Measurements from ENCODE around the gene MAP3K2. TPM values are rescaled to one million over a fixed set of nuclear protein-coding genes. Genes with fewer than 3 reads are reported as not detected.

Gene MAP3K2
- total RNA-seq, 4 donors from 2014 or later: 34.2 to 69.5 (median 61.1) TPM

DNA sequence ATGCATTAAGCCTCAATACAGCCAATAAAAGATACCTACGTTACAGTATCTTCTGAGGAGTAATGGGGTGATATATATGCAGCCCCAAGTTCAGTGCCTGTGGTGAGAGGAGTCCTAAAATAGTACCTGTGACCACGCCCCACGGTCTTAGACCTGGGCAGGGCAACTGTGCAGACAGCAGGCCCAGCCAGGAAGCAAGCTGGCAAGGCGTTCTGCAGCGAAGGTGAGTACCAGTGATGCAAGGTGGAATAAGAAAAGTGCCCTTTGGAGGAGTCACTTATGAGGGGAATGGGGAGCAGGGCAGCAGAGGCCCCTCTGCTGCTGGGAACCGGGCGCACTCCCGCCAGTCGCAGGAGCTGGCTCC, 12.7 kb upstream of the MAP3K2 start:
- TF ChIP-seq, protein P1, sequence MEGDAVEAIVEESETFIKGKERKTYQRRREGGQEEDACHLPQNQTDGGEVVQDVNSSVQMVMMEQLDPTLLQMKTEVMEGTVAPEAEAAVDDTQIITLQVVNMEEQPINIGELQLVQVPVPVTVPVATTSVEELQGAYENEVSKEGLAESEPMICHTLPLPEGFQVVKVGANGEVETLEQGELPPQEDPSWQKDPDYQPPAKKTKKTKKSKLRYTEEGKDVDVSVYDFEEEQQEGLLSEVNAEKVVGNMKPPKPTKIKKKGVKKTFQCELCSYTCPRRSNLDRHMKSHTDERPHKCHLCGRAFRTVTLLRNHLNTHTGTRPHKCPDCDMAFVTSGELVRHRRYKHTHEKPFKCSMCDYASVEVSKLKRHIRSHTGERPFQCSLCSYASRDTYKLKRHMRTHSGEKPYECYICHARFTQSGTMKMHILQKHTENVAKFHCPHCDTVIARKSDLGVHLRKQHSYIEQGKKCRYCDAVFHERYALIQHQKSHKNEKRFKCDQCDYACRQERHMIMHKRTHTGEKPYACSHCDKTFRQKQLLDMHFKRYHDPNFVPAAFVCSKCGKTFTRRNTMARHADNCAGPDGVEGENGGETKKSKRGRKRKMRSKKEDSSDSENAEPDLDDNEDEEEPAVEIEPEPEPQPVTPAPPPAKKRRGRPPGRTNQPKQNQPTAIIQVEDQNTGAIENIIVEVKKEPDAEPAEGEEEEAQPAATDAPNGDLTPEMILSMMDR (IDR thresholded peaks at IDR 0.05): no peak
- TF ChIP-seq POLR2A (IDR thresholded peaks at IDR 0.05) (no peak), EP300 (IDR thresholded peaks at IDR 0.05) (no peak)
- Histone ChIP-seq H3K9me3 (no peaks in the 10 kb centered on the region), H3K36me3 (no peaks in the 10 kb centered on the region), H3K27ac (peak overlapping the region in 1 of 4 donors; percentile 37), H3K4me3 (no peak overlapping the region), H3K27me3 (no peaks in the 10 kb centered on the region), H3K4me1 (peaks cover 0 to 23% (median 8%) of the 10 kb centered on the region in 4 donors)
- DNase-seq (ENCODE audit: low spot score in 2 of 2): no peak
- WGBS, 2 donors: 58 to 71% methylated on average over 9 of the region's 9 CpGs

GRCh38 chr2:127398239-127398590, 10.4 kb upstream of the MAP3K2 start:
- no peak overlapping the region for H3K4me3 ChIP-seq
- H3K9me3 ChIP-seq: no peaks in the 10 kb centered on the region
- peak overlapping the region in 1 of 4 donors; percentile 6 for H3K27ac ChIP-seq
- 6 to 10% methylated on average over 3 to 4 of the region's 4 CpGs for WGBS, 2 donors
- H3K27me3 ChIP-seq: no peaks in the 10 kb centered on the region
- TF ChIP-seq POLR2A (IDR thresholded peaks at IDR 0.05): no peak
- TF ChIP-seq EP300 (IDR thresholded peaks at IDR 0.05): peak in 1 of 2 donors; percentile 25
- peaks cover 0 to 23% (median 5%) of the 10 kb centered on the region in 4 donors for H3K4me1 ChIP-seq
- H3K36me3 ChIP-seq: no peaks in the 10 kb centered on the region
- peak; percentile 51 to 77 for DNase-seq (ENCODE audit: low spot score in 2 of 2)

GRCh38 chr2:127397568-127398238, 9.9 kb upstream of the MAP3K2 start:
- no peak overlapping the region for H3K4me3 ChIP-seq
- no peak for DNase-seq (ENCODE audit: low spot score in 2 of 2)
- H3K36me3 ChIP-seq: no peaks in the 10 kb centered on the region
- no peak for TF ChIP-seq POLR2A (IDR thresholded peaks at IDR 0.05)
- TF ChIP-seq EP300 (IDR thresholded peaks at IDR 0.05): no peak
- TF ChIP-seq, protein P1 (IDR thresholded peaks at IDR 0.05): no peak
- H3K27ac ChIP-seq: peak overlapping the region in 1 of 4 donors; percentile 6
- no peaks in the 10 kb centered on the region for H3K27me3 ChIP-seq
- no peaks in the 10 kb centered on the region for H3K9me3 ChIP-seq
- peaks cover 0 to 23% (median 5%) of the 10 kb centered on the region in 4 donors for H3K4me1 ChIP-seq
- 88 to 95% methylated on average over 9 of the region's 9 CpGs for WGBS, 2 donors

DNA sequence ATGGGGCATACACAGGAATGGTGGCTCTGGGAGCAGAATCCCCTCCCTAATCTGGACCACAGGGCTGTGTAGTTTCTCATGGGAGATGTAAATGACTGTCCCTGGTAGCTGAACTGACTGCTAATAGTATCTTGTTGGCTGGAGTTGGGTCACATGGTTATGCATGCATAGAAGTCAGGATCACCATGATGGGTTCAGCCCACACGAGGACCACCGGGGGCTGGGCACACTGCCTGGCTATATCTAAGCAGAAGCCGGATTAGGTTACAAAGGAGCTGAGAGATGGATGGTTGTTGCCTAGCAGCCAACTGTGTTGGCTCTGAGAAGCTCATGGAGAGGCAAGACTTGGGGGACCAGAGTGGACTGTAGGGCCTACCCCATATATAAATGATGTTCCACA, 6.7 kb upstream of the MAP3K2 start:
- Histone ChIP-seq H3K27ac (no peak overlapping the region), H3K4me1 (peaks cover 0 to 10% (median 4%) of the 10 kb centered on the region in 4 donors), H3K27me3 (no peaks in the 10 kb centered on the region), H3K9me3 (no peaks in the 10 kb centered on the region), H3K36me3 (no peaks in the 10 kb centered on the region), H3K4me3 (no peak overlapping the region)
- no peak for DNase-seq (ENCODE audit: low spot score in 2 of 2)
- WGBS, 2 donors: 89% methylated on average over 3 of the region's 3 CpGs
- TF ChIP-seq, protein P1 (IDR thresholded peaks at IDR 0.05): no peak
- TF ChIP-seq POLR2A (IDR thresholded peaks at IDR 0.05): no peak

DNA sequence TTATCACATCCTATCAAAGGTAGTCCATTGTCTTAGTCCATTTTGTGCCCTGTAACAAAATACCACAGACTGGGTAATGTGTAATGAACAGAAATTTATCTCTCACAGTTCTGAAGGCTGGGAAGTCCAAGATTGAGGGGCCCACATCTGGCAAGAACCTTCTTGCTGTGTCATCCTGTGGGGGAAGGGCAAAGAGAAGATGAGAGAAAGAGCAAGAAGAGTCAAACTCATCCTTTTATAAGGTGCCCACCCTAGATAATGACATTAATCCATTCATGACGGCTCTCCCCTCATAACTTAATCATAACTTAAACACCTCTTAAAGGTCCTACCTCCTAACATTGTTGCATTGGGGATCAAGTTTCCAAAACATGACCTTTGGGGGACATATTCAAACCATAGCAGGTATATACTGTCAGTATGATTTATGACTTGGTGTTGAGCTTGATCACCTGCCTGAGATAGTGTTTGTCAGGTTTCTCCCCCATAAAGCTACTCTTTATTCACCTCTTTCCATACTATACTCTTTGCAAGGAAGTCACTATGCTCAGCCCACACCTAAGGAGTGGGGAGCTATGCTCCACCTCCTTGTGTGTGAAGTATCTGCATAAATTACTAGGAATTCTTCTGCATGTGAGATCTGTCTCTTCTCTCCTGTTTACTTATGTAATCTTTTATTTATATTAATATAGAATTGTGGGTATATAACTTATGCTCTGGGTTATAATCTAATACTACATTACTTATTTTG, 5.2 kb upstream of the MAP3K2 start:
- TF ChIP-seq, protein P1 (IDR thresholded peaks at IDR 0.05): no peak
- no peak for TF ChIP-seq EP300 (IDR thresholded peaks at IDR 0.05)
- TF ChIP-seq POLR2A (IDR thresholded peaks at IDR 0.05): no peak
- WGBS, 2 donors: 91% methylated on average over 1 of the region's 1 CpG
- DNase-seq (ENCODE audit: low spot score in 2 of 2): no peak

More for the DNA sequence above, 5.2 kb upstream of the MAP3K2 start:
- no peaks in the 10 kb centered on the region for H3K9me3 ChIP-seq
- no peaks in the 10 kb centered on the region for H3K36me3 ChIP-seq
- peaks cover 0 to 16% (median 10%) of the 10 kb centered on the region in 4 donors for H3K4me1 ChIP-seq
- H3K27ac ChIP-seq: no peak overlapping the region
- H3K4me3 ChIP-seq: no peak overlapping the region
- no peaks in the 10 kb centered on the region for H3K27me3 ChIP-seq
